ES-I3 (cell line): Measurements from ENCODE around the gene LSMEM2.
A peak's percentile ranks its signal among the peaks of the same experiment; 100 is the strongest.

ENCODE experiments used
- H3K36me3 ChIP-seq: 2 replicates; pipeline ENCODE4 v1.6.1; 2013; ENCODE audit warnings: mild to moderate bottlenecking, low read length, control low read depth, moderate library complexity; ENCODE audit not compliant: insufficient read depth
- H3K4me1 ChIP-seq: 2 replicates; pipeline ENCODE4 v1.6.1; 2013; ENCODE audit warnings: mild to moderate bottlenecking, control low read depth, low read length; ENCODE audit not compliant: insufficient read depth
- H3K9ac ChIP-seq: 2 replicates; pipeline ENCODE4 v1.6.1; 2013; ENCODE audit warnings: low read depth, mild to moderate bottlenecking, low read length, moderate library complexity
- H3K9me3 ChIP-seq: 2 replicates; pipeline ENCODE4 v1.6.1; 2013; ENCODE audit warnings: mild to moderate bottlenecking, low read length, moderate library complexity; ENCODE audit not compliant: control insufficient read depth, insufficient read depth

LSMEM2 gene

DNA sequence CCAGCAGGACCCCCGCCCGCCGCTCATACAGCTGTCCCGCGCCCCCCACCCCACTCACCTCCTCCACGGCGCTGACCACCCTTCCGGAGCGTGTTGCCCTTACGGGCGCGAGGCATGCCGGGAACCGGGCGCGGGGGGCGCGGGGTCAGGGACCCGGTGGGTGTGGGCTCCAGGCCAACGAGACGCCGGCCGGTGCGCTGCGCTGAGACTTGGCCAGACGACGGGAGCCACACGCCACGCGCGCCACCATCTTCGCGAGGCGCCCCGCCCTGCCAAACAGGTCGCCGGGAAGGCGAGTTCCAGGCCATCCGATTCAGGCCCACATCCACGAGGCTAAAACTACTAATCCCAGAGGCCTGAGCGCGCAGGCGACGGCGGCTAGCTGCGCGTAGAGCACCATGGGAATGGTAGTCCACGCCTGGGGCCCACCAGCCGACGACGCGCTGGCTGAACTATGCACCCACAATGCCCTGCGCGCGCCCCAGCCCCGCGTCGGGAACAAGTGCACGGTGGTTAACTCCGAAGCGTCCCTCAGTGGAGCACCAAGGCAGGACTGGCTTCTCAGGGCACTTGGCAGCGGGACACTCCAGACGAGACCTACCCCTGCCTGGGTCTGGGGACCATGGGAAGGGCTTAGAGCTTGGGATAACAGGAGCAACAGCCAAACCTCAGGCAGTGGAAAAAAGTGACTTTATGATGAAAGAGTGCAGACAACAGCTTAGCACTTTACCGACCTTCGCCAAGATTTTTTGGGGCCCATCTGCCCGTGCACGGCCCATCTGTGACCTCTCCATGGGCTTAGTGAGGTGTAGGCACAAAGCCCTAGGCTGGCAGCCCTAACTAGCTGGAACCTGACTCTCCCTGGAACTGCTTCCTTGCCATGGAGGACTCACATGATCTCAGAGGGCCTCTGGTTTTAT is 13.5 kb downstream of the LSMEM2 start, which contains the start of gene IFRD2:
TSS of gene IFRD2 (minus strand) at position 271 of the 920 bp plus-strand sequence. CDS start at position 116, 155 bp downstream.
- H3K36me3 ChIP-seq, result peaks cover 9% of the 10 kb centered on the region; the same call in 1 of the 2 replicates
- H3K9ac ChIP-seq, result peak within 1 kb of the TSS; percentile 69
- H3K9me3 ChIP-seq, result no peaks in the 10 kb centered on the region
- H3K4me1 ChIP-seq, result peaks cover 4% of the 10 kb centered on the region; the same call in 1 of the 2 replicates

DNA sequence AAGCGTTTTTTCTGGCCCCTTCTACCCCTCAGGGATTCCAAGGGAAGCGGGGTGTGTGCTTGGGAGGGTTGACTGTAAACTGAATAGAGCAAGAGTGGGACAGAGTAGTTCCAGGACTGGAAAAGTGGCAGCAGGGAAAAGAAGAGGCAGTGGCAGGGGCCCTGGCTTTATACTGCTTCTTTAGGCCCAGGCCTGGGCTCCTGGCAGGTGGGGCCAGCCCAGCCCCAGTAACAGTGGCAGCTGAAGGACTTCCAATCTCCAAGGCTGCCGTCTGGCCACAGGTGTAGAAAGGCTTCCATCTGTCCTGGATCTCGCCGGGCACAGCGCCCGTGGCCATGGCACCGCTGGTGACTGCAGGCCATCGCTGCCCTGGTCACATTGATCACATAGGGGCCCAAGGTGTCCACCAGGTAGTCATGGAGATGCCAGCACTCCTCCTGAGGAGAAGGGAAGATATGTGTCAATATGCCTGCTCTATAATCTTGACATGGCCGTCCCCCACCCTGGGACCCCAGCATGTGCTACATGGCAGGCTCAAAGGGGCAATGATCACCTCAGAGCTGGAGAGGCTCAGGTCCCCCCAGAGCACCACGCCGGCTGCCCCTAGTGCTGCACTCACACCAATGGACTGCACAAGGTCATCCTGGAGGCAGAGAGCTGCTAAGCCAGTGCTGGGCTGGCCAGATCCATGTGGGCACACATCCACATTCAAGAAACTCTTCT is 14.4 kb downstream of the LSMEM2 start:
- Histone ChIP-seq H3K4me1 (peaks cover 4% of the 10 kb centered on the region; the same call in 1 of the 2 replicates), H3K36me3 (peaks cover 9% of the 10 kb centered on the region; the same call in 1 of the 2 replicates), H3K9me3 (no peaks in the 10 kb centered on the region), H3K9ac (no peak overlapping the region)

DNA sequence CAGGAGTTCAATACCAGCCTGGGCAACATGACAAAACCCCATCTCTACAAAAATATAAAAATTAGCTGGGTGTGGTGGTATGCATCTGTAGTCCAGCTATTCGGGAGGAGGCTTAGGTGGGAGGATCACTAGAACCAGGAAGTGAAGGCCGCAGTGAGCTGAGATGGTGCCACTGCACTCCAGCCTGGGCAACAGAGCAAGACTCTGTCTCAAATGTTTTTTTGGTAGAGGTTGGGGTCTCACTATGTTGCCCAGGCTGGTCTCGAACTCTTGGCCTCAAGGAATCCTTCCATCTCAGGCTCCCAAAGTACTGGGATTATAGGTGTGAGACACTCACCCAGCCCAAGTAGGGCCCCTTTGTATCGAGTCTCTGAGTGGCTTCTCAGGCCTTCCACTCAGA is 15.2 kb downstream of the LSMEM2 start:
- H3K36me3 ChIP-seq, result peaks cover 9% of the 10 kb centered on the region; the same call in 1 of the 2 replicates
- H3K9me3 ChIP-seq, result no peaks in the 10 kb centered on the region
- H3K4me1 ChIP-seq, result peaks cover 4% of the 10 kb centered on the region; the same call in 1 of the 2 replicates
- no peak overlapping the region for H3K9ac ChIP-seq

DNA sequence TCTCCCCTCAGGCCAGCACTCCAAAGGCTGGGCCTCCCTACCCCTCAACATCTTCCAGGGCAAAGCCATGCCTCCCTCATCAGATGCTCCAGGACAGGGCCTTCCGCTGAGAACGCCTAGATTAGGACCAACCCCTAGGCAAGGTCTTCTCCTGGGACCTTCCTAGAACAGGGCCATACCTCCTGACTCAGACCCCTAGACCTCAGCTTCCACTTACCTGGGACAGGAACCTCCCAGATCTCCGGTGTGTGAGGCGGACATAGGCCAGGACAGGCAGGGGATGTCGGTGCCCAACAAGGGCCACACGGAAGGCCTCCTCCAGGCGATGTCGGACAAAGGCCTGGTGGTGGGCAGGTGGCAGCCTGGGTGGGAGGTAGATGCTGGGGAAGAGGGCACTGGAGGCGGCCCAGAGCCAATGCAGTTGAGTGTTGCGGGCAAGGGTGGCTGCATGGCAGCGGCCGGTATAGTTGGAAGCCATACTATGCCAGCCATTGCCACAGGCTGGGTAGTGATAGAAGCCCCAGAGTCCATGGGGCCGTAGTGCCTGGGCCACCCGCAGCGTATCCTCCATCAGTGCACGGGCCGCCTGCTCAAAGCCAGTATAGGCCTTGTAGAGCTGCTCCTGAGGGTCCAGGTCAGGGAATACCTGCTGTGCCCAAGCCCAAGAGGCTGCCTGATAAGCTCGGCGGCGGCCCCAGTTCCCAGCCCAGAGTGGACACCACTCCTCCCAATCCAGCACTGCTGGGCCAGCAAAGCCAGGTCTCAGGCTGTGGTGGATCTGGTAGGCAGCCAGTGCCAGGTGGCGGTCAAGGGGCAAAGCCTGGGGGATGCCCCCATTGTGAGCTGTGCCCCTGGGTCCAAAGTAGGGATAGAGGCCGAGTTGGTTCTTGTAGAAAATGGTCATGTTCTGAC is 15.9 kb downstream of the LSMEM2 start:
- Histone ChIP-seq H3K9me3 (no peaks in the 10 kb centered on the region), H3K36me3 (peaks cover 8% of the 10 kb centered on the region; the same call in 1 of the 2 replicates), H3K4me1 (peaks cover 4% of the 10 kb centered on the region; the same call in 1 of the 2 replicates)

DNA sequence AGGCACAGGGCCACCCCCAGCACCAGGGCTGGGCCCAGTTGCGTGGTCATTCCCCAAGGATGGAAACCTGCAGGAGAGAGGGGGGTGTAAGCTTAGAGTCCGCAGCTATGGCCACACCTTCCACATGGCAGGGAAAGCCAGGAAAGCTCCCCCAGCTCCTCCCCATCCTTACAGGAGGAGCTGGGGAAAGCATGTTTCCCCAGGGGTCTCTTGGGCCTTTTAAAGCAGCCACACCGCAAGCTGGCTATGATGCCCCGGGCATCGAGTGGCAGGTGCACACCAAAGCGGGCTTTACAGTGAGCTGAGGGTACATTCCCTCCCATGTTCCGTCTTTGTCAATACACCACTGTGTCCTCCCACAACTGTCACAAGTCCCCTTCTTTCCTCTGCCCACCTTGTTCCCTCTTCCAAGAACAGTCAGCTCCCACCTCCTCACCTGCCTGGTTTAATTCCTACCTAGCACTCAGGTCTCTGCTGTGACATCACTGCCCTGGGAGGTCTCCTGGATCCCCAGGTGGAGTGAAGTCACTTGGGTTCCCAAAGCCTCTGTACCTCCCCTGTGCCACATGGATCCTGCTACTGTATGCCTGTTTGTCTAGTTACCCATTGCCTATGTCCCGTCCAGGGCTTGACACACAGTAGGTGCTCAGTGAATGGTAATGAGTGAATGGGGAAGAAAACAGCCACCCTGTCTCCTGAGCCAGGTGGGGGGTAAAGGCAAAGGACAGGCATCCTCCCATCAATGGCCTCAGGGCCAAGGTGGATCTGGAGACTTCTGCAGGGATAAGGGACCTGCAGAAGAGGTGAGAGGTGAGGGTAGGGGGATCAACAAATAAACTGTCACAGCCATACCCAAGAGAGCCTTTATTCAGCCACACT is 16.9 kb downstream of the LSMEM2 start:
- H3K9me3 ChIP-seq, result no peaks in the 10 kb centered on the region
- H3K9ac ChIP-seq, result no peak overlapping the region
- no peaks in the 10 kb centered on the region for H3K36me3 ChIP-seq
- peaks cover 11% of the 10 kb centered on the region for H3K4me1 ChIP-seq

More for the DNA sequence above, 15.9 kb downstream of the LSMEM2 start:
- H3K9ac ChIP-seq, result no peak overlapping the region

DNA sequence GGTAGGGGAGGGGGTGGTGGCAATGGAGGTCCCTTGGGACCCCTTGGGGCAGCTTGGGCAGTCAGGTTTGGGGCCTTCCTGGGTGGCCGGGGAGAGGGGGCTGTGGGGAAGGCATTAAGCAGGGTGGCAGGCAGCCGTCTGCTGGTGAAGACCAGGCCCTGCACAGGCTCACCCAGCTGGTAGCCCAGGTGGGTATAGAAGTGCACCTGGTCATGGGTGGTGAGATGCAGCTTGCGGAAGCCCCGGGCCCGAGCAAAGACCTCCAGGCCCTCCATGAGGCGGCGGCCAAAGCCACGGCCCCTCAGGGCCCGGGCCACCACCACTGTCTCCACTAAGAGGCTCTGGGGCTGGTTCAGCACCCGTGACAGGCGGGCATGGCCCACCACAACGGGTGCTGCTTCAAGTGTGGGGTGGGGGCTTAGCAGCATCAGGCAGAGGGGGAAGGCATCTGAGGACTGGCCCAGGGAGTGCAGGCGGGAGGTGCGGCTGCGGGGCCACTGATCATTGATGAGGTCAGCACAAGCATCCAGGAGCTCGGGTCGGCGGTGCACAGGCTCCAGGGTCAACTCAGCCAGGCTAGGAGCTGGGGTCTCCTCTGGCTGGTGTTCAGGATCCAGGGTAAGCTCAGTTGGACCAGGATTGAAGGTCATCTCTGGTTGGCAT is 18.0 kb downstream of the LSMEM2 start:
- no peak overlapping the region for H3K9ac ChIP-seq
- no peaks in the 10 kb centered on the region for H3K36me3 ChIP-seq
- peaks cover 7% of the 10 kb centered on the region for H3K4me1 ChIP-seq
- no peaks in the 10 kb centered on the region for H3K9me3 ChIP-seq

DNA sequence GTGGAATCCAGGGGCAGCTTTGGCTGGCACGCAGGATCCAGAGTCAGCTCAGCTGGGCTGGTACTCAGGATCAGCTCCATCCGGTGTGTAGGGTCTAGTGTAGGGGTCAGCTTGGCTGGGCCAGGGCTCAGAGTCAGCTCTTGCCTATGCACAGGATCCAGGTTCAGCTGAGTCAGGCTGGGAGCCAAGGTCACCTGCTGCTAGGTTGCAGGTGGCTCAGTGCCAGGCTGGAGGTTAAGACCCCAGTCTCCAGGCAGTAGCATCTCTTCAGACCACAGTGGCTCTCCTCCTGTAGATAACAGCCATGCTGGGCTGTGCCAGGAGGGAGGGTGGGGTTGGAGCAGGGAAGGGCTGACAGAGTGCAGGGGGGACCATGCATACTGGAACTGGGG is 18.5 kb downstream of the LSMEM2 start:
- no peaks in the 10 kb centered on the region for H3K36me3 ChIP-seq
- no peaks in the 10 kb centered on the region for H3K9me3 ChIP-seq
- no peak overlapping the region for H3K9ac ChIP-seq
- peaks cover 7% of the 10 kb centered on the region for H3K4me1 ChIP-seq

DNA sequence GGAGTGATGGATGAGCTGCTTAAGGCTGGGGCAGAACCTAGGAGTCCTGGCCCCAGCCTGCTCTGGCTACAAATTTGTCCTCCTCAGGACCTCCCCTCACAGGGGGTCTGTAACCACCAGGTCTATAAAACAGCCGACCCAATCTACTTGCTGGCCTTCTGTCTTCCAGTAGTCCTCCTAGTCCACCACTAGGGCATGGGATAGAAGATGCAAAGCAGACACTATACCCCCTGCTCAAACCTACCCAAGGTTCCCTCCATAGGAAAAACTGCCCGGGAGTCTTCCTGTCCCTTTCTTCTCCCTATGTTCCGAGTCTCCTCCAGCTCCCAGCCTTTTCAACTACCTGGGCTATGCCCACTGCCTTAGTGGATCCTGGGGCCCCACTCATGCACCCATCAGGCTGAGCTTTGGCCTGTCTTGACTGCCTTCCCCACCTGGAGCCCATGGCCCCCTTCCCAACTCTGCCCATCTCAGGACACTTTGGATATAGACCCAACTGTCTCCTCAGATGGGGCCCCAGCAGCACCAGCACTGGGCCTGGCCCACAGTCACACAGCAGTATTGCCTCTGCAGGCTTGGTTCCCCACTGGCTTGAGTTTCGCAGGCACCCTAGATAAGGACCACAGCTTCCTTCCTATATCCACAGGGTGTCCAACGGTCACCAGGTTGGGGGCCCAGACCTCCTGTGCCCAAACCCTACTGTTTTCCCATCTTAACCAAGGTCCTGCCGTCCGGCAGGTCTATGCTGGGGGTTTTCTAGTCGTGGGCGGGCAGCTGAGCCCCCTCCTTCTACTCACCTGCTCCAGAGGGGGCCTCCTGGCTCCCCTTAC is 19.2 kb downstream of the LSMEM2 start:
- no peaks in the 10 kb centered on the region for H3K9me3 ChIP-seq
- no peaks in the 10 kb centered on the region for H3K36me3 ChIP-seq
- H3K4me1 ChIP-seq, result peaks cover 8% of the 10 kb centered on the region
- peak overlapping the region; percentile 97 for H3K9ac ChIP-seq

DNA sequence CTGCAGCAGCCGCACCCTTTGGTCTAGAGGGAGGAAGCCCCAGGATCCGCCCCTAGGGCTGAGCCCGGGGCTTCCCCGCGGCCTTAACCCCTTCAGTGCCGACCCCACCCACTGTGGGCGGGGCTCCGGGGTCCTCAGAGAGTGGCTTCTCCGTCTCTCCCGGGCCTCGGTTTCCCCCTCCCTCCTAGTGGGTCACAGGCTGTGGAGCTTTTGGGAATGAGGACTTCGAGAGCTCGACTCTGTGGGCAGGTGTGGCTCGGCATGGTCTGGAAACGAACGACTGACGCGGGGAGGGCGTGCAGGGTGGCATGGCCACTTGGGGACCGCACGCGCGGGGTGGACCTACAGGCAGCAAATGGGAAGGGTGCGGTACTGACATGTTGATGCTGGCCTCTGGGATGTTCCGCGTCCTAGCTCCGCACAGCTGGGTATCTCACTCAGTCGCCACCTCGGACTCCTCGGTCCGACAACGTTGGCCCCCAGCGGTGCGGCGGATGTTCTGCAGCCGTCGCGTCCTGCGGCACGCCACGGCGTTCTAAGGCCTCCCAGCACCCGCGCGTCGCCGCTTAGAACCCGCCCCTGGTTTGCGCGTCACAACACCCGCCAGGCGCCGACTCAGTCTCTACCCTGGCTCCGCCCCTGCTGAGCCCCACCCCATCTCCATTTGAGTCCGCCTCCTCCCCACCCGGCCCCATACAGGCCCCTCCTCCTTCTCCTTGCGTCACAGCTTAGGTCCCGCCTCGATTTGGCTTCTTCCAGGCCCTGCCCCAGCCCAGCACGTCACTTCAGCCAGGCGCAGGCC is 20.1 kb downstream of the LSMEM2 start, which contains the start of the genes HYAL3 and NAA80:
TSS of gene HYAL3 (minus strand) at position 570 of the 802 bp plus-strand sequence. CDS start 3,803 bp downstream, outside the sequence.
TSS of gene NAA80 (minus strand) at position 570 of the 802 bp plus-strand sequence. CDS start 1,942 bp downstream, outside the sequence.
- H3K36me3 ChIP-seq, result no peaks in the 10 kb centered on the region
- H3K9me3 ChIP-seq, result no peaks in the 10 kb centered on the region
- peaks cover 11% of the 10 kb centered on the region for H3K4me1 ChIP-seq

DNA sequence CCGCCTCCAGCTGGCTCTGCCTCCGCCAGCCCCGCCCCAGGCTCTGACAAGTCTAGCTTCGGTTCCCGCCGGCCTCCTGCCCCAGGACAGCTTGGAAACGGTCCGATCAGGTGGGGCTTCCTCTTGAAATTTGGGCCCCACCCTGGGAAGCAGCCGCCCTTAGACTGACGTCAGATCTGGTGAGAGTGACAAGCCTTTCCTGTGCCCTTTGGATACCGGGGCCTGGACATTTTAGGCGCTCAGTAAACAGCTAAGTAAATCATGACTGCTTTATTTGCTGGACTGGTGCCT is 20.7 kb downstream of the LSMEM2 start:
- H3K4me1 ChIP-seq, result peaks cover 11% of the 10 kb centered on the region
- H3K9ac ChIP-seq, result peak overlapping the region; percentile 45
- H3K36me3 ChIP-seq, result no peaks in the 10 kb centered on the region
- no peaks in the 10 kb centered on the region for H3K9me3 ChIP-seq

More for the DNA sequence above, 20.1 kb downstream of the LSMEM2 start, which contains the start of the genes HYAL3 and NAA80:
- H3K9ac ChIP-seq, result peak within 1 kb of the TSS; percentile 97

DNA sequence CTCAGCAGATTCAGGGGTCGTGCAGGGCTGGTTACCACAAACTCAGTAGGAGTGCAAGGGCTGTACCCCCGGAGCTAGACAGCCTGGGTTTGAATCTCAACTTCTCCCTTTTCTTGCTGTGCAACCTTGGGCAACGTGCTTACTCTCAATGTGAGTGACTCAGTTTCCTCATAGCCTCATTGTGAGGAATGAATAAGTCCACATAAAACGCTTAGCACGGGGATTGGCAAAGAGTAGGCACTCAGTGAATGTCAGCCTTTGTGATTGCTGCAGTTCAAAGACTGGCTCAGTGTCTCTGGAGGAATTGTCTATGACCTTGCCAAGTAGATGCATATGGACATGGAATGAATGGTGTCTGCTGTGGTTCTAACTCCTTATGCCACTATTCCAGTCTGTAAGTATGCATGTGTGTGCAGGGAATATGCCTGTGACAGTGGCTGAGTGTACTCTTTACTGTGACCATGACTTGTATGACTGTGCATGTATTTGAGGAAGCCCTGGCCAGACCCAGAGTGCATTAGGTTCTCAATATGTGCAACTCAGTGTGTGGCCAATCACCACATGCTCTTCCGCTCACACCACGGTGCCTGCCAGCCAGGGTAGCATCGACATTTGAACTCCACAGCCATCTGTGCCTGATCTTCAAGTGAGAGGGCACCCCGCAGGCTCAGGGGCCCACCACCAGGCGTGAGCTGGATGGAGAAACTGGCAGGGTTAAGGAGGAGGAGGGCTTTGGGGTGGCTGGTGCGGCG is 21.2 kb downstream of the LSMEM2 start:
- no peaks in the 10 kb centered on the region for H3K36me3 ChIP-seq
- peaks cover 11% of the 10 kb centered on the region for H3K4me1 ChIP-seq
- no peaks in the 10 kb centered on the region for H3K9me3 ChIP-seq
- H3K9ac ChIP-seq, result peak overlapping the region; percentile 45
